Stimulated activated CD8-positive, alpha-beta memory T cell treated with anti-CD3 and anti-CD28 coated beads, Interleukin-2, amount 100 ng/mL, for 1 hour (primary cell): ENCODE measurements around the gene RNF166.
A peak's percentile ranks its signal among the peaks of the same experiment; 100 is the strongest.

Experiments used
- DNase-seq, 2 donors: peaks; one replicate each; pipeline ENCODE4 v3.0.0-alpha.2; 2020; ENCODE audit warnings: low read depth in 2 of 2

Gene RNF166

GRCh38 chr16:88652762-88653063 is 53.5 kb downstream of the RNF166 start:
- DNase-seq: no peak

DNA sequence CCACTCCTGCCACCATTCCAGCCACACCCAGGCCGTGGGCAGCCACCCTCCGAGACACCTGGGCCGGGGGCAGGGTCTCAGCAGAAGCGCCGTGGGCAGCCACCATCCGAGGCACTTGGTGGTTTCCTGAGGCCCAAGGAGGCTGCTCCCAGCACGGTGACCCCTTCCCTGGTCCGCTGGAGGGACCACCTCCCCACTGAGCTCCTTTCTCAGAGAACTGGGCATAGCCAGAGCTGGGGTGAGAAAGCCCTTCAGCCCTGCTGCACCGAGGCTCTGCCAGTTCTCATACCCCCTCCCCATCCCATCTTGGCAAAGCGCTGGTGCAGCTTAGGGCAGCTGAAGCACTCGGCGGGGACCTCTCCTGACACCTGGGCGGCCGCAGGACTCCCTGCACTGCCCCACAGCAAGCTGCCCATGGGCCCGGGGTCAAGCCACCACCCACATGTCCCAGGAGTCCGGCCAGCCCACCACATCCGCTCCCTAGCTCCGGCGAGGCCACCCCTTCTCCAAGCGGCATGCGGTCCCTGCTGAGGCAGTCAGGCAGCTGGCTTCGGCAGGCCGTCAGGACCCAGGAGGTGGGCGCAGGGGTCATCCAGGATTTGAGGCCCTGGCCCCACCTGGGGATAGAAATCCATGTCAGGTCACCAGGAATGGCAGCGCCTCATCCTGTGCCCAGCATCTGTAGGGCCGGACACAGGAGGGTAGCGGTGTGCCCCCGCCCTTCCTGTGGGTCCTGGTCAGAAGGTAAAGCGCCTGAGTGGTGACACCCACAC is 54.0 kb downstream of the RNF166 start:
- DNase-seq: no peak

DNA sequence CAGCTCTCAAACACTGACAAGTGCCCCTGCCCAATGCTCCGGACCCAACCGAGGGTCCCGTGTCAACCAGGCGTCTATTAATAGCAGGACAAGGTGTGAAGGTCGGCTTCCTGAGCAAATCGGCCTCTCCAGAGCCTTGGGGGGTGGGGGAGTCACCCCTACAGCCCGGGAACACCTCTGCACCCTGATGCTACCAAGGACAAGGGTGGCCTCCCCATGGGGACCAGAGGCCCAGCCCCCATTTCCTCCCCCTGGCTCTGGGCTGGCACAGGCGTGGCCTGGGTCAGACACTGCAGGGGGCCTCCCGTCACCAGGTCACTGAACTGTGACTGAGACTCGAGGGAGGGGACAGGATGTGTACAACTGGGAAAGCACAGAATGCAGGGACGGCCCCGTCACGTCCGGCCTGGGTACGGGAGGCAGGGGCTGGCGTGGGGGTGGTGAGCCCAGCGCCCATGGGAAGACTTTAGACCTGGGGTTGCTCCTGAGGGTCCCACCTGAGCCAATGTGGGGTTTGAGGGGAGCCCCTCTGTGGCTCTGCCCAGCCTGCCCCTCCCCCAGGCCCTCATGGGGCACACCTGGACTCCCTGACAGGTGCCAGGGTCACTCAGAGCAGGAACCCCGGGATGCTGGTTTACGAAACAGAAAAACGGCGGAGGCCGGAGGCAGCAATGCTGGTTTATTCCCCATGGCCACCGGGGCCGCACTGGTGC is 54.8 kb downstream of the RNF166 start:
- DNase-seq: peak; percentile 33 to 44

GRCh38 chr16:88650749-88651275 is 55.4 kb downstream of the RNF166 start, which contains the start of gene CYBA:
Gene CYBA, minus strand, starts transcription at chr16:88651053. Its CDS starts 40 bp downstream, at chr16:88651013.
- peak; percentile 67 to 71 for DNase-seq

- DNase-seq: no peak
Measured at GRCh38 chr16:88649924-88650748, 56.1 kb downstream of the RNF166 start.

DNA sequence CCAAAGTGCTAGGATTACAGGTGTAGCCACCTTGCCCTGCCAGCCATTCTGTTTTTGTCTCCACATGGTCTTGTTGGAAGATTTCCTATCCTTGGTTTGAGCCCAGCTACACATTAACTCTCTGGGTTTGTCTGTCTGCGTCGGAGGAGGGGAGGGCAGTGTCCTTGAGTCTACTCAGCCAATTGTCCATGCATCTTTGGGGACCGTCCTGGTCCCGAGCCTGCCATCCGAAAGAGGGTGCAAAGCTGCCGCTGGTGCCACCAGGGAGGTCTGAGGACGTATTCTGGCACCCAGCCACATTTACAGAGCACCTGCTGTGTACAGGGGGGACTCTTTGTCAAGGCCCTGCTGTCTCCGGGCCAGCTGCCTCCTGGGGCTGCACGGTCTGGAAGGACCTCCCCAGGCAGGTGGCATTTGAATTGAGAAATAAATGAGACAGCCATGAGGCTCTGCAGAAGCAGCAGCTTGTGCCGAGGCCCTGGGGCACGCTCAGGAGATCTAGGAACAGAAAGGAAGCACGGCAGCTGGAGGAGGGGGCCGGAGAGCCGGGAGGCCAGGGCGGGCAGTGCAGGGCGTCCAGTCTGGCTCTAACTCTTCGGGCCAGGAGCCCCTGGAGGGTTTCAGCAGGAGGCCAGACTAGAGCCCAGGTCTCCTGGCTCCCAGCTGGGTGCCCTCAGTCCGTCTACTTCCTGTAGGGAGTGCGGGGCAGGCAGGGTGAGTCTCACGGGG is 56.8 kb downstream of the RNF166 start:
- no peak for DNase-seq

DNA sequence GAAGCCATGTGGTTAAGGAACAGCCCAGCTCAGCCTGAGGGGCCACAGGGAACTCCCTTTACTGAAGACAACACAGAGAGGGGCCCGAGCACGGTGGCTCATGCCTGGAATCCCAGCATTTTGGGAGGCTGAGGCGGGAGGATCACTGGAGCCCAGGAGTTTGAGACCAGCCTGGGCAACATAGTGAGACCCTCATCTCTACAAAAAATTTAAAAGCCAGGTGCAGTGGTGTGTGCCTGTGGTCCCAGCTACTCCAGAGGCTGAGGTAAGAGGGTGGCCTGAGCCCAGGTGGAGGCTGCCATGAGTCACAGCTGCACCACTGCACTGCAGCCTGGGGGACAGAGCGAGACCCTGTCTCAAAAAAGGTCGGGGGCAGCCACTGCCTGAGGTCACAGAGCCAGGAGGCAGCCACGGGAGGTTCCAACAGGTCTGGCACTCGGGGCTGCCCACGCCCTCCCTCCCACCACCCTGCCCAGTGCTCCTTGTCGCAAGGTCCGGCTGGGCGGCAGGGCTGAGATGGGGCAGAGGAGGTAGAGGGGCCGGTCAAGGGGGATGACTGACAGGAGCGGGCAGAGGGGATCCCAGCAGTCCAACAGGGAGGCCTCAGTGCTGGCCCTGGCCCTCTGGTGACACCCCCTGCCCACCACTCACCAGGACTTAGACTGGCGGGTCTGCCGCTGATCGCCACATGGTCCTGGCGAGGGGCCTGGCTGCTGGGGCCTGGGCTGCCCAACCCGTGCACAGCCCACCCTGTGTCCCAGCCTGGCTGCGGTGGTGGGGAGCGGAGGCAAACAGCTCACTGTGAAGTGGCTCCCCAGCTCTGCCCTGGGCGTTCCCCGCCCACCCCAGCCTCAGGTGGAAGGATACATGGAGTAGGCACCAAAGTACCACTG is 58.8 kb downstream of the RNF166 start:
- no peak for DNase-seq
